Karpas-422 (cell line): ENCODE results near the gene PPM1N. TPM values are rescaled to one million over a fixed set of nuclear protein-coding genes. Genes with fewer than 3 reads are reported as not detected.
A peak's percentile ranks its signal among the peaks of the same experiment; 100 is the strongest.
"Not testable (repeated sequence)": the region's sequence is repeated elsewhere in the genome, so short reads cannot be mapped to it uniquely, and the experiment has no call there.

Source experiments
- DNase-seq: peaks from one replicate; pipeline ENCODE4 v3.0.0-alpha.2; 2015
- H2AFZ ChIP-seq: fragments of 200-600 bp; sonication (generic); 2 replicates; pipeline ENCODE4 v1.6.1; 2014; ENCODE audit warnings: antibody characterized with exemption, low read length, mixed read lengths
- H3K27ac ChIP-seq: fragments of 200-600 bp; sonication (generic); 2 replicates; pipeline ENCODE4 v1.5.1; 2014; ENCODE audit warnings: mild to moderate bottlenecking, low read length, moderate library complexity
- H3K27me3 ChIP-seq: fragments of 200-600 bp; sonication (generic); 2 replicates; pipeline ENCODE4 v1.6.1; 2014; ENCODE audit warnings: low read length, mixed read lengths
- H3K36me3 ChIP-seq: fragments of 200-600 bp; sonication (generic); 2 replicates; pipeline ENCODE4 v1.6.1; 2014; ENCODE audit warnings: low read length, mixed read lengths; ENCODE audit not compliant: insufficient read depth
- H3K4me1 ChIP-seq: fragments of 200-600 bp; sonication (generic); 2 replicates; pipeline ENCODE4 v1.6.1; 2014; ENCODE audit warnings: mild to moderate bottlenecking, low read length, mixed read lengths
- H3K4me2 ChIP-seq: fragments of 200-600 bp; sonication (generic); 2 replicates; pipeline ENCODE4 v1.6.1; 2014; ENCODE audit warnings: low read length, low read depth, mild to moderate bottlenecking; ENCODE audit not compliant: poor library complexity, severe bottlenecking
- H3K4me3 ChIP-seq: fragments of 200-600 bp; sonication (generic); 2 replicates; pipeline ENCODE4 v1.5.1; 2014; ENCODE audit warnings: mild to moderate bottlenecking, antibody characterized with exemption, low read length, mixed read lengths
- H3K79me2 ChIP-seq: fragments of 200-600 bp; sonication (generic); 2 replicates; pipeline ENCODE4 v1.6.1; 2014; ENCODE audit warnings: mild to moderate bottlenecking, low read length, mixed read lengths
- H3K9ac ChIP-seq: fragments of 200-600 bp; sonication (generic); 2 replicates; pipeline ENCODE4 v1.6.0; 2014; ENCODE audit warnings: low read length
- H3K9me2 ChIP-seq: fragments of 200-600 bp; sonication (generic), shearing (Covaris generic); replicated peaks from 2 replicates; pipeline ENCODE4 v1.6.0; 2014; ENCODE audit warnings: mild to moderate bottlenecking, low read length, moderate library complexity; ENCODE audit not compliant: insufficient read depth
- H3K9me3 ChIP-seq: fragments of 300-700, 200-600 bp; sonication (generic); 2 replicates; pipeline ENCODE4 v1.6.1; 2014; ENCODE audit warnings: low read length, mixed read lengths
- H4K20me1 ChIP-seq: fragments of 200-600 bp; sonication (generic); 2 replicates; pipeline ENCODE4 v1.6.1; 2014; ENCODE audit warnings: mild to moderate bottlenecking, antibody characterized with exemption, low read length, low read depth; ENCODE audit not compliant: insufficient read depth
- total RNA-seq: library from RNA; depleted of rRNA; stranded (reverse); fragments of >200 nt; shearing (Covaris generic); gene quantifications from 2 replicates; pipeline ENCODE4 v1.2.3, GENCODE V29; 2014; ENCODE audit warnings: low replicate concordance

Gene PPM1N
- total RNA-seq, 1 experiment from 2014 or later = 0.71 TPM

DNA sequence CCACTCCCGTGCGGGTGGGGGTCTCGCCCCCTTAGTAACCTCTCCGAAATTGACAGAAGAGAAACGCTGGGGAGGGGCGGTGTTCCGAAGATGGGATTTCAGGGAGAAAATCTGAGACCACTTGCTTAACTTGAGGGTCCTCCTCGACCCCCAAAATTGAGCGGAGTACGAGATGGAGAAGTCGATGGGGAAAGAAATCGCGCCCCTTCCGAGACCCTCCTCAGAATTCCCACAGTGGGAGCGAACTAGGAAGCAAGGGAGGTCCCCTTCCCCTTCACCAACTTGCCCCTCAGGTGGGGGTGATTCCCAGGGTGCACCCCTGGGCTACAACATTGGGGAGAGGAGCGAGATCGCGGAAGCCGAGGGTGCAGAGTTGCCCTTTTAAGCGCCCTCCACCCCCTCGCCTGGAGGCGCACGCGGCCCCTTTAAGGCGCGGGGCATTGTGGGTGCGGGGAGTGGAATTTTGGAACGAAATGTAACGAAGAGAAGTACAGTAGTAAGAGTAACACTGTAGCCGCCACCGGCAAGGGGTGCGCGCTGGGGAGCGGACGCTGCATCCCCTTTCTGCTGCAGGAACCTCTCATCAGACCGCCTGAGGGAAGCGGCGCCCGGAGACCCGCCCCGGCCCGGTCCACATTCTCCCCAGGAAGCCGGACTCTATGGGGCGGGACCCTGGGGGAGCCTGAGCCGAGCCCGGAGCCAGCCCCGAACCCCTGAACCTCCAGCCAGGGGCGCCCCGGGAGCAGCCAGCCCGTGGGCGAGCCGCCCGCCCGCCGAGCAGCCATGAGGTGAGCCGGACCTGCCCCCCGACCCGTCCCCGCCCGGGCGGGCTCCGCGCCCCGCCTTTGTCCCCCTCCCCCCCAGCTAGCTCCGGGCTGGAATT lies 9.0 kb downstream of the PPM1N start, which contains the start of gene VASP:
Gene VASP, plus strand, starts transcription at position 491 of the 883 bp plus-strand sequence. Its CDS starts 293 bp downstream, at position 784.
- no peaks in the 10 kb centered on the region for H3K9me2 ChIP-seq
- H4K20me1 ChIP-seq = peaks cover 5% of the 10 kb centered on the region; the same call in 1 of the 2 replicates
- no peaks in the 10 kb centered on the region for H3K27me3 ChIP-seq
- H3K9ac ChIP-seq = peak within 1 kb of the TSS; percentile 96
- peak; percentile 97 for DNase-seq
- H3K9me3 ChIP-seq = no peaks in the 10 kb centered on the region
- peak within 1 kb of the TSS; percentile 84 for H2AFZ ChIP-seq
- peak within 1 kb of the TSS; percentile 99 for H3K4me3 ChIP-seq
- H3K27ac ChIP-seq = peak within 1 kb of the TSS; percentile 87
- H3K79me2 ChIP-seq = peaks cover 49% of the 10 kb centered on the region
- H3K36me3 ChIP-seq = no peaks in the 10 kb centered on the region
- peak within 1 kb of the TSS; percentile 80 for H3K4me2 ChIP-seq
- H3K4me1 ChIP-seq = peaks cover 37% of the 10 kb centered on the region

DNA sequence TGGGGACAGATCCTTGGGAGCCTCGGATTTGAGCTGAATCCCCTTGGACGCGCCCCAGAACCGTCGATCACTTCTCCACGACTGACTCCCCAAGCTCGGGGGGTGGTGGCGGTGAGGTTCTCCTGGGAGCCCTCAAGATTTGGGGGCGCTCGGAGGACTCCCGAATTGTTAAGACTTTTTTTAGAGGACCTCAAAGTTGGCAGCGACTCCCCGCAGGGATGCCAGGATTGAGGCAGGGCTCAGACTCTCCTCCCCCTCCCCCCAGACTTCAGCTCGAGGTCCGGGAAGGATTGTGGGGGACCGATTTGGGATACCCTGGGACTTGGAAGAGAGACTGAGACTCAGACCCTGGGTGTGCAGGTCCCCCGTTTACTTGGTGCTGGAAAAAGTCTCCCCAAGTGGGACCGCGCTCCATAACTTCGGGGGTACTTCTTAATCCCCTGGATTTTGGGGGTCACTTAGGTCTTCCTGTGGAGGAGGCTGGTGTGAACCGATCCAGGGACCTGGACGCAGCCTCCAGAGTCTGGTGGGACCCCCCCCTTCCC lies 9.7 kb downstream of the PPM1N start:
- H2AFZ ChIP-seq = no peak overlapping the region
- H3K4me3 ChIP-seq = peak overlapping the region; percentile 99
- H3K4me1 ChIP-seq = peaks cover 38% of the 10 kb centered on the region
- peak overlapping the region; percentile 96 for H3K9ac ChIP-seq
- peaks cover 5% of the 10 kb centered on the region; the same call in 1 of the 2 replicates for H4K20me1 ChIP-seq
- peak overlapping the region; percentile 87 for H3K27ac ChIP-seq
- peaks cover 55% of the 10 kb centered on the region for H3K79me2 ChIP-seq
- DNase-seq = peak; percentile 64
- no peaks in the 10 kb centered on the region for H3K36me3 ChIP-seq
- H3K27me3 ChIP-seq = no peaks in the 10 kb centered on the region
- no peaks in the 10 kb centered on the region for H3K9me3 ChIP-seq
- H3K4me2 ChIP-seq = peak overlapping the region; percentile 80
- H3K9me2 ChIP-seq = no peaks in the 10 kb centered on the region

DNA sequence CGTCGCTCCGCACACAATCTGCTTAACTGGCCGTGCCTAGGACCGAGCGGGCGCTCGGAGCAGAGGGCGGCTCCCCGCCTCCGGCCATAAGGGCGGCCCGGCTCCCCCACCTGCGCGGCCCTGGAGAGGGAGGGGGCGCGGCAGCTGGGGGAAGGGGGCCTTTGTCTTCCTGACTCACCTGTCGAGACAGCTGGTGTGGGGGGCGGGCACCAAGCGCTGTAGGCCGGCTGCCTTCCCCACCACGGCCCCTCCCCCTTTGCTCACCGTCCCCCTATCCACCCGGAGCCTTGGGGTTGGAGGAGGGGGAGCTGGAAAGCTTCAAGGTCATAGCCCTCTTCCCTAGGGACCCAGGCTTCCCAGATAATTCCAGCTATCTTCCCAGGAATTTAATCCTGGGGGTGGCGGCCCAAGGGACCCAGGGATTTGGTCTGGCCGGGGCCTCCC lies 10.2 kb downstream of the PPM1N start:
- Histone ChIP-seq H4K20me1 (peaks cover 5% of the 10 kb centered on the region; the same call in 1 of the 2 replicates), H3K27me3 (no peaks in the 10 kb centered on the region), H3K9me2 (no peaks in the 10 kb centered on the region), H2AFZ (no peak overlapping the region), H3K79me2 (peaks cover 60% of the 10 kb centered on the region), H3K9ac (peak overlapping the region; percentile 96), H3K4me1 (peaks cover 41% of the 10 kb centered on the region), H3K4me3 (peak overlapping the region; percentile 99), H3K27ac (peak overlapping the region; percentile 87), H3K4me2 (peak overlapping the region; percentile 80), H3K36me3 (no peaks in the 10 kb centered on the region), H3K9me3 (no peaks in the 10 kb centered on the region)
- peak; percentile 79 for DNase-seq

DNA sequence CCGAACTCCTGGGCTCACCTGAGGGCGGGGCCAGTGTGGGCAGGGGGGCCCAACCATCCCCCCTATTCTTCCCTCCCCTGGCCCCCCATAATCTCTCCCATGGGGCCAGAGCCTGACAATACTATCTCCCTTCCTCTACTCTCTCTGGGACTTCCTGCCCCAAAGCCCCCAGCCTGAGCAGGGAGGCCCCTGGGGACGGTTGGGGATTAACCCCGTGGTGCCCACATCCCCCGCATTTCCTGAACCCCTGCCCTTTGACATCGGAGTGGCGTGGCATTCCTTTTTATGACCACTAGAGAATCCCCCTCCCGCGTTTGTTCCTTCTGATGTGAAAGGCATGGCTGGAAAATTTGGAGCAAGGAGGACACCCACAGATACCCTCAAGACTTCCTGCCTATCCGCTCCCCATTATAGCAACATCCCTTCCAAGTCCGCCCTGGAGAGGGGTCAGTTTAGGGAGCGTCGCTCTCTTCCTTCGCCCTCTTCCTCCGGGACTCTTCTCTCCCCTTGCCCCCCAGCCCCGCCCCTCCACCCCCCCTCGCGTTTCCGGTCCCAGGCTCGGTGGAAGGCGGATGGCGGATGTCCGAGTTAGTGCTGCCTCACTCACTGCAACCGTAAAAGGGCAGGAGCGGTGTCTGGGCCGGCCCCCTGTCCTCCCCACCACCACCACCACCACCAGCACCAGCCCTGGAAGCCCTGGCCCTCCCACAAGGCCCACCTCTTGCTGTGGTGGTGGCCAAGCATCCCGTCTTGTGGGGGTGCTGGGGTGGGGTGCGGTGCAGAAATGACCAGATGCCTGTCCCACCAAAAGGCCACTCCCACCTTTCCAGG lies 10.8 kb downstream of the PPM1N start:
- H3K9me2 ChIP-seq = no peaks in the 10 kb centered on the region
- H4K20me1 ChIP-seq = peaks cover 5% of the 10 kb centered on the region; the same call in 1 of the 2 replicates
- H3K4me2 ChIP-seq = peak overlapping the region; percentile 80
- H3K79me2 ChIP-seq = peaks cover 66% of the 10 kb centered on the region
- peak overlapping the region; percentile 87 for H3K27ac ChIP-seq
- no peaks in the 10 kb centered on the region for H3K9me3 ChIP-seq
- H3K4me3 ChIP-seq = peak overlapping the region; percentile 99
- H3K9ac ChIP-seq = peak overlapping the region; percentile 96
- no peaks in the 10 kb centered on the region for H3K36me3 ChIP-seq
- no peaks in the 10 kb centered on the region for H3K27me3 ChIP-seq
- no peak overlapping the region for H2AFZ ChIP-seq
- peaks cover 48% of the 10 kb centered on the region for H3K4me1 ChIP-seq
- peak; percentile 77 for DNase-seq

DNA sequence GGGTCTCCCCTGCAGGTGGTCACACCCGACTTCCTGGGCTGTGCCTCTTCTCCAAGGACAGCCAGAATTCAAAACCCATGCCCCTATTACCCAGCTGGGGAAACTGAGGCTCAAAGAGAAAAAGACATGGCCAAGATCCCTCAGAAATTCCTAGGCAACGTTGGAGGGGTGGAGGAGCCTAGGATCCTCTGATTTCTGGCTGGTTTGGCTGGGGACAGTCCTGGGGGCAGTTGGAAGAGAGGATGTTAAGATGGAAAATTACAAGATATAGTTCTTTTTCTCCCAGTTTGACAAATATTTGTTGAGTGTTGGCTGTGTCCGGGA lies 11.4 kb downstream of the PPM1N start:
- H3K27me3 ChIP-seq = no peaks in the 10 kb centered on the region
- peak overlapping the region; percentile 99 for H3K4me3 ChIP-seq
- no peaks in the 10 kb centered on the region for H3K9me2 ChIP-seq
- H3K36me3 ChIP-seq = no peaks in the 10 kb centered on the region
- H3K4me1 ChIP-seq = peaks cover 54% of the 10 kb centered on the region
- H3K4me2 ChIP-seq = peak overlapping the region; percentile 80
- DNase-seq = no peak
- H4K20me1 ChIP-seq = peaks cover 5% of the 10 kb centered on the region; the same call in 1 of the 2 replicates
- peak overlapping the region; percentile 96 for H3K9ac ChIP-seq
- no peaks in the 10 kb centered on the region for H3K9me3 ChIP-seq
- H3K27ac ChIP-seq = peak overlapping the region; percentile 87
- no peak overlapping the region for H2AFZ ChIP-seq
- H3K79me2 ChIP-seq = peaks cover 72% of the 10 kb centered on the region

DNA sequence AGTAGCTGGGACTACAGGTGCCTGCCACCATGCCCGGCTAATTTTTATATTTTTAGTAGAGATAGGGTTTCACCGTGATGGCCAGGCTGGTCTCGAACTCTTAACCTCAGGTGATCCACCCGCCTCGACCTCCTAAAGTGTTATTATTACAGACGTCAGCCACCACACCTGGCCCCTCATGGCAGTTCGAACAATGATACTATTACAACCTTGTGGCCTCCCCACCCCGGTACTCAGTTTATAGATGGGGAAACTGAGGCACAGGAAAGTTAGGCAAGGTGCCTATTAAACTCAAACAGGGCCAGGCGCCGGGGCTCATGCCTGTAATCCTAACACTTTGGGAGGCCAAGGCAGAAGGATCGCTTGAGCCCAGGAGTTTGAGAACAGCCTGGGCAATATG lies 12.1 kb downstream of the PPM1N start:
- H3K9me3 ChIP-seq, DNase-seq, H3K4me3 ChIP-seq, H3K9me2 ChIP-seq, H4K20me1 ChIP-seq, H3K9ac ChIP-seq, H2AFZ ChIP-seq, H3K4me2 ChIP-seq, H3K27ac ChIP-seq, H3K36me3 ChIP-seq, H3K27me3 ChIP-seq: not testable (repeated sequence)
- peaks cover 78% of the 10 kb centered on the region for H3K79me2 ChIP-seq
- H3K4me1 ChIP-seq = peaks cover 61% of the 10 kb centered on the region

DNA sequence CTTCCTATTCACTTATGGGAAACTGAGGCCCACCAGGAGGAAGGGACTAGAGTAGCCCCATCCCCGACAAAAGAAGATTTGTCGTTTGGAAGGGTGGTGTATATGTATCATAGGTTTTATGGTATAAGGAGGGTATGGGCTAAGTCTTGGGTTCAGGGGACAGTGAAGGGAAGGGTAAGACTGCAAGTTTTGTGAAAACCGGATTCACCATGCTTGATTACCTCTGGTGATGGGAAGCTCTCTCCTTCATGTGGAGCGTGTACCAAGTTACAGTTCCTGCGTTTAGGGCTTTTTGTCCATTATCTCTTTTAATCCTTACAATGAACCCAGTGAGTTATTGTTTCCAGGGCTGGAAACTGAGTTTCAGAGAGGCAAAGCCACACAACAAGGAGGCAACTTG lies 12.8 kb downstream of the PPM1N start:
- Histone ChIP-seq H3K27ac (no peak overlapping the region), H3K79me2 (peaks cover 85% of the 10 kb centered on the region), H3K36me3 (no peaks in the 10 kb centered on the region), H3K4me1 (peaks cover 58% of the 10 kb centered on the region), H3K4me2 (no peak overlapping the region), H3K9me3 (no peaks in the 10 kb centered on the region), H4K20me1 (peaks cover 6% of the 10 kb centered on the region; the same call in 1 of the 2 replicates), H3K9me2 (no peaks in the 10 kb centered on the region), H3K4me3 (no peak overlapping the region), H3K9ac (no peak overlapping the region), H2AFZ (no peak overlapping the region), H3K27me3 (no peaks in the 10 kb centered on the region)
- no peak for DNase-seq
